Middle frontal gyrus (tissue), 1 donor: ENCODE measurements around the gene RAD51B.

Experiments used
- DNase-seq: peaks from one replicate; pipeline ENCODE4 v3.0.0-alpha.2; 2015; ENCODE audit warnings: low spot score; ENCODE audit errors: extremely low spot score

Gene RAD51B

GRCh38 chr14:68322940-68323620 is 503.5 kb downstream of the RAD51B start:
- no peak for DNase-seq

GRCh38 chr14:68325267-68325807 is 505.8 kb downstream of the RAD51B start:
- no peak for DNase-seq

GRCh38 chr14:68327231-68327630 is 507.7 kb downstream of the RAD51B start:
- DNase-seq, result no peak

GRCh38 chr14:68328509-68328908 is 508.9 kb downstream of the RAD51B start:
- DNase-seq, result no peak

GRCh38 chr14:68331426-68331825 is 511.8 kb downstream of the RAD51B start:
- DNase-seq, result no peak

GRCh38 chr14:68331991-68332390 is 512.4 kb downstream of the RAD51B start:
- DNase-seq, result no peak

- no peak for DNase-seq
Measured at GRCh38 chr14:68333262-68333661, 513.7 kb downstream of the RAD51B start.

- DNase-seq, result no peak
Measured at GRCh38 chr14:68335312-68335711, 515.7 kb downstream of the RAD51B start.

- no peak for DNase-seq
Measured at GRCh38 chr14:68336165-68336564, 516.6 kb downstream of the RAD51B start.

GRCh38 chr14:68337279-68337678 is 517.7 kb downstream of the RAD51B start:
- no peak for DNase-seq

- no peak for DNase-seq
Measured at GRCh38 chr14:68340262-68340661, 520.7 kb downstream of the RAD51B start.

- DNase-seq, result no peak
Measured at GRCh38 chr14:68341411-68342212, 522.0 kb downstream of the RAD51B start.

GRCh38 chr14:68342216-68342763 is 522.7 kb downstream of the RAD51B start:
- DNase-seq, result no peak

- DNase-seq, result no peak
Measured at GRCh38 chr14:68343534-68344118, 524.0 kb downstream of the RAD51B start.

- no peak for DNase-seq
Measured at GRCh38 chr14:68345738-68346137, 526.2 kb downstream of the RAD51B start.

- DNase-seq, result no peak
Measured at GRCh38 chr14:68346556-68347343, 527.2 kb downstream of the RAD51B start.

- no peak for DNase-seq
Measured at GRCh38 chr14:68349900-68350629, 530.5 kb downstream of the RAD51B start.

- no peak for DNase-seq
Measured at GRCh38 chr14:68355415-68355814, 535.8 kb downstream of the RAD51B start.

GRCh38 chr14:68357777-68358176 is 538.2 kb downstream of the RAD51B start:
- DNase-seq, result no peak

GRCh38 chr14:68358500-68358899 is 538.9 kb downstream of the RAD51B start:
- DNase-seq, result no peak
